GM23338 (cell line): ENCODE results near the gene PCDHGB4.
"Not testable (repeated sequence)": the region's sequence is repeated elsewhere in the genome, so short reads cannot be mapped to it uniquely, and the experiment has no call there.

ENCODE experiments used
- CTCF ChIP-seq, 2 experiments: fragments of 200-600 bp in 1 of 2; sonication (generic) in 1 of 2; conservative IDR thresholded peaks; 2 replicates each; pipeline versions ENCODE4 v1.5.1 to v1.6.1; 2016 to 2017; ENCODE audit warnings: antibody characterized with exemption in 2 of 2, low read depth in 2 of 2, mild to moderate bottlenecking in 2 of 2, moderate library complexity in 1 of 2
- JUNB ChIP-seq: IDR thresholded peaks from one replicate; pipeline ENCODE4 v1.6.1; 2016; ENCODE audit warnings: antibody characterized with exemption; ENCODE audit not compliant: unreplicated experiment
- TF ChIP-seq, protein P1 (sequence below): IDR thresholded peaks from one replicate; pipeline ENCODE4 v1.6.1; 2018; ENCODE audit warnings: antibody characterized with exemption; ENCODE audit not compliant: unreplicated experiment

- peak; percentile 74 to 79 for TF ChIP-seq CTCF (conservative IDR thresholded peaks at IDR 0.05; ENCODE audit: low read depth in 2 of 2)
- TF ChIP-seq JUNB, result not testable (repeated sequence)
- TF ChIP-seq, protein P1, sequence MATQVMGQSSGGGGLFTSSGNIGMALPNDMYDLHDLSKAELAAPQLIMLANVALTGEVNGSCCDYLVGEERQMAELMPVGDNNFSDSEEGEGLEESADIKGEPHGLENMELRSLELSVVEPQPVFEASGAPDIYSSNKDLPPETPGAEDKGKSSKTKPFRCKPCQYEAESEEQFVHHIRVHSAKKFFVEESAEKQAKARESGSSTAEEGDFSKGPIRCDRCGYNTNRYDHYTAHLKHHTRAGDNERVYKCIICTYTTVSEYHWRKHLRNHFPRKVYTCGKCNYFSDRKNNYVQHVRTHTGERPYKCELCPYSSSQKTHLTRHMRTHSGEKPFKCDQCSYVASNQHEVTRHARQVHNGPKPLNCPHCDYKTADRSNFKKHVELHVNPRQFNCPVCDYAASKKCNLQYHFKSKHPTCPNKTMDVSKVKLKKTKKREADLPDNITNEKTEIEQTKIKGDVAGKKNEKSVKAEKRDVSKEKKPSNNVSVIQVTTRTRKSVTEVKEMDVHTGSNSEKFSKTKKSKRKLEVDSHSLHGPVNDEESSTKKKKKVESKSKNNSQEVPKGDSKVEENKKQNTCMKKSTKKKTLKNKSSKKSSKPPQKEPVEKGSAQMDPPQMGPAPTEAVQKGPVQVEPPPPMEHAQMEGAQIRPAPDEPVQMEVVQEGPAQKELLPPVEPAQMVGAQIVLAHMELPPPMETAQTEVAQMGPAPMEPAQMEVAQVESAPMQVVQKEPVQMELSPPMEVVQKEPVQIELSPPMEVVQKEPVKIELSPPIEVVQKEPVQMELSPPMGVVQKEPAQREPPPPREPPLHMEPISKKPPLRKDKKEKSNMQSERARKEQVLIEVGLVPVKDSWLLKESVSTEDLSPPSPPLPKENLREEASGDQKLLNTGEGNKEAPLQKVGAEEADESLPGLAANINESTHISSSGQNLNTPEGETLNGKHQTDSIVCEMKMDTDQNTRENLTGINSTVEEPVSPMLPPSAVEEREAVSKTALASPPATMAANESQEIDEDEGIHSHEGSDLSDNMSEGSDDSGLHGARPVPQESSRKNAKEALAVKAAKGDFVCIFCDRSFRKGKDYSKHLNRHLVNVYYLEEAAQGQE, result not testable (repeated sequence)
Measured at GRCh38 chr5:141417494-141418172, 30.1 kb downstream of the PCDHGB4 start, which contains the start of gene PCDHGB7.
